ENCODE results near the gene MXI1.

Gene MXI1

DNA sequence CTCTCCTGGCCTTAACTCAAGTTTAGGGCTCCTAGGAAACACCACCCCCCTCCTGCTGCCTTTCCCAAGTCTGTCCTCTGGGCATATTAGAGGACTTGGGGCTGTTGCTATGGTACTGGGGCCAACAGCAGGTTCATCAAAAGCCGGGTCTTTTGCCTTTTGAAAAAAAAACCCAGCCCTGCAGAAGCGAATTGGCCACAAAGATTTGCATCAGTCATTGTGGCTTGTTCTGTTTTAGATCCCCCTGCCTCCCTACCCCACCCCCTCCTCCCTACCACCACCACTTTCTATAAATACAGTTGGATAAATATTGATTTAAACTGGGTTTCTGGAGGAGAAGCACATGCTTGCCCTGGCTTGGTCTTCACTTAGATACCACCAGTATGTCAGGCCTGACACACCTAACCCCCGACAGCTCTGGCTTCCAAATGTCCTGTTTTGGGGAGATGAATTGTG, 7.0 kb downstream of the MXI1 start:
- Histone ChIP-seq H3K27ac (ENCODE audit: low read depth, low read length) (no peak overlapping the region), H3K9ac (ENCODE audit: low read length in 5 of 5) (no peak overlapping the region)

DNA sequence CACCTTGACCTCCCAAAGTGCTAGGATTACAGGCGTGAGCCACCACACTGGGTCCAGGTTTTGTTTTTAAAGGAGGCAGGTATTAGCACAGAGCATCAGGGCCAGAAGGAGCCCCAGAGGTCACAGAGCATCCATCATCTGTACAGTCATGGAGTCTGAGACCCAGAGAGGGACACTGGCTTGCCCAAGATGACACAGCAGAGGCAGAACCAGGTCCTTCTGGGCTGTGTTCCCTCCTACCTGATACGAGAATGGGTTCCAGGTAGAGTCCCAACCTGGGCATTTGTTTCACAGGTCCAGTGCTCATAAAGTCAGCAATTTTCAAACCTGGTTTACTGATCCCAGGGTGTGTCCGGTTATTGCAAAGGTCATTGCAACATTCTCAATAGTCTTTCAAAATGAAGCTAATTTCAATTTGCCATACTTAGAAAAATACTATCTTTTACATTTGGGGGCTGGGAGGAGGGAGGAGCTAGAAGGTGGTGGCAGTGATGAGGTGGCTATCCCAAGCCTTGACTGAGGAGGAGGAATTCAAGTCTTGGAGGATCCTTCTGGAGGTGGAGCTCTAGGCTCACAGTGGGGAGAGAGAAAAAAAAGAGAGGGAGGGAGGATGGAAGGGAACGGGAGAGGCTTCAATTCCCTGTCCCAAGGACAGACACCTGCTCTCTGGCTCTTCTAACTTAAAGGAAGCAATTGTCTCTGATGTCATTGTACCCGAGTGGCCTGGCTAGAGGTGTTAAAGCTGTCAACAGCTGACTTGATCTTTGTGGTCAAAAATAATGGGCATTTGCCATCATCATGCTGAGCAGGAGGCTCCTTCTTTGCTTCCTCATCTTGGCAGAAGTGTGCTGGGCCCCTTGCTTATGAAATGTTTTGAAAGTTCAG, 8.1 kb downstream of the MXI1 start:
- Histone ChIP-seq H3K27ac (ENCODE audit: low read depth, low read length) (no peak overlapping the region), H3K9me3 (ENCODE audit: control insufficient read depth in 5 of 5, low read length in 5 of 5) (no peaks in the 10 kb centered on the region), H3K36me3 (ENCODE audit: control insufficient read depth in 5 of 5, insufficient read depth in 5 of 5, low read length in 5 of 5) (no peaks in the 10 kb centered on the region), H3K27me3 (ENCODE audit: control insufficient read depth in 5 of 5, insufficient read depth in 4 of 5, low read length in 5 of 5) (no peaks in the 10 kb centered on the region), H3K4me3 (ENCODE audit: low read depth in 1 of 5, low read length in 5 of 5) (no peak overlapping the region), H3K9ac (ENCODE audit: low read length in 5 of 5) (no peak overlapping the region), H3K4me1 (ENCODE audit: control insufficient read depth in 5 of 5, insufficient read depth in 5 of 5, low read length in 5 of 5) (peaks cover 0 to 18% (median 5%) of the 10 kb centered on the region in 5 donors)

More for the DNA sequence above, 7.0 kb downstream of the MXI1 start:
- Histone ChIP-seq H3K36me3 (ENCODE audit: control insufficient read depth in 5 of 5, insufficient read depth in 5 of 5, low read length in 5 of 5) (no peaks in the 10 kb centered on the region), H3K9me3 (ENCODE audit: control insufficient read depth in 5 of 5, low read length in 5 of 5) (no peaks in the 10 kb centered on the region), H3K4me1 (ENCODE audit: control insufficient read depth in 5 of 5, insufficient read depth in 5 of 5, low read length in 5 of 5) (peaks cover 0 to 27% (median 14%) of the 10 kb centered on the region in 5 donors), H3K4me3 (ENCODE audit: low read depth in 1 of 5, low read length in 5 of 5) (no peak overlapping the region), H3K27me3 (ENCODE audit: control insufficient read depth in 5 of 5, insufficient read depth in 4 of 5, low read length in 5 of 5) (no peaks in the 10 kb centered on the region)

DNA sequence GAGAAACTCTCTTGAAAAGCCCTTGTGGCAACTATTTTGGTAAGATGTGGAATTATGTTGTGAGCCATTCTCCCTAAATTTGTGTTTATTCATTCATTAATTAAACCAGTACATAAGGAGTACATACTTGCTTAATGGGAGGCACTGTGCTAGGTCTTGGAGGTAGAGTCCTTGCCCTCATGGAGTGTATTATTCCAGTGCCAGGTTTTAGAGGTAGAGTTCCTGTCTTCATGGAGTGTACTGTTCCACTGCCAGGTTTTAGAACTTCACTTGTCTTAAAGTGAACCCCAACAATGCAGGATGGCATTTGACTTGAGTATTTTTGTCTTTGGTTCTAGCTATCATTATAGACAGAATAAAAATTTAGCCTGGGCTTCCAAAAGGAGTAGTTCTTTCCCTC, 8.8 kb downstream of the MXI1 start:
- Histone ChIP-seq H3K9ac (ENCODE audit: low read length in 5 of 5) (no peak overlapping the region), H3K27me3 (ENCODE audit: control insufficient read depth in 5 of 5, insufficient read depth in 4 of 5, low read length in 5 of 5) (no peaks in the 10 kb centered on the region), H3K36me3 (ENCODE audit: control insufficient read depth in 5 of 5, insufficient read depth in 5 of 5, low read length in 5 of 5) (no peaks in the 10 kb centered on the region), H3K4me3 (ENCODE audit: low read depth in 1 of 5, low read length in 5 of 5) (no peak overlapping the region), H3K27ac (ENCODE audit: low read depth, low read length) (no peak overlapping the region), H3K9me3 (ENCODE audit: control insufficient read depth in 5 of 5, low read length in 5 of 5) (no peaks in the 10 kb centered on the region), H3K4me1 (ENCODE audit: control insufficient read depth in 5 of 5, insufficient read depth in 5 of 5, low read length in 5 of 5) (peaks cover 0 to 12% (median 5%) of the 10 kb centered on the region in 5 donors)

DNA sequence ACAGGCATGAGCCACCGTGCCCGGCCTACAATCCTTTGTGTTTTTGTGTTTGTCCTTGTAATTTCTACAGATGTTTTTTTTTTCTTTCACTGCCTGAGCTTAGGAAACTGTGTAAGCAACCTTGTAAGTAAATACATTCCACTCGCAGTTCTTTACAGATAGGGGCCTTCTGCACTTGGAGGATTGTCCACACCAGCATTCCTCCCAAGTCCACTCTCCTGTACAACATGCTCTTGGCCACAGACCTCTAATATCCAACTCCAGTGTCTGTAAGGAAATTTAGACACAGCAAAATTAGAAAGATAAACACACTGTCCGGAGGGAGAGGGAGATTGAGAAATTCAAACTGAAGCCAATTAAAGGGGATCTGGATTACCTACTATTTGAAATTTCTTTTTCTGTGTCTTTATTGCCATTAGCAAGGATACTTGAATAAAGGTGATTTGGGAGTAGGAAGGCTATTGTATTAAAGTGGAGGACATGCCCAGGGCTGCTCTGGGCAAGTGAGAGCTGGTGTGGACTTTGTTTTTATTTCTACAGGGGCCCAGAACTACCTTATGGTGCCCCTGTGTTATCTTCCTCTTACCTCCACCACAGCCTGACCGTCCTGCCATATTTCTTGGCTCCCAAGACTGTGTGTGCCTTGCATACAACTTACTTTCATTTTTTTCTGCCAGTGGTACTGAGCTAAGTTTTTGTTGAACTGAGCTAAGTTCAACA, 9.7 kb downstream of the MXI1 start:
- H3K36me3 ChIP-seq (ENCODE audit: control insufficient read depth in 5 of 5, insufficient read depth in 5 of 5, low read length in 5 of 5), result no peaks in the 10 kb centered on the region
- peaks cover 0 to 12% (median 7%) of the 10 kb centered on the region in 5 donors for H3K4me1 ChIP-seq (ENCODE audit: control insufficient read depth in 5 of 5, insufficient read depth in 5 of 5, low read length in 5 of 5)
- no peaks in the 10 kb centered on the region for H3K9me3 ChIP-seq (ENCODE audit: control insufficient read depth in 5 of 5, low read length in 5 of 5)
- no peak overlapping the region for H3K4me3 ChIP-seq (ENCODE audit: low read depth in 1 of 5, low read length in 5 of 5)
- H3K9ac ChIP-seq (ENCODE audit: low read length in 5 of 5), result no peak overlapping the region
- H3K27ac ChIP-seq (ENCODE audit: low read depth, low read length), result no peak overlapping the region
- no peaks in the 10 kb centered on the region for H3K27me3 ChIP-seq (ENCODE audit: control insufficient read depth in 5 of 5, insufficient read depth in 4 of 5, low read length in 5 of 5)

DNA sequence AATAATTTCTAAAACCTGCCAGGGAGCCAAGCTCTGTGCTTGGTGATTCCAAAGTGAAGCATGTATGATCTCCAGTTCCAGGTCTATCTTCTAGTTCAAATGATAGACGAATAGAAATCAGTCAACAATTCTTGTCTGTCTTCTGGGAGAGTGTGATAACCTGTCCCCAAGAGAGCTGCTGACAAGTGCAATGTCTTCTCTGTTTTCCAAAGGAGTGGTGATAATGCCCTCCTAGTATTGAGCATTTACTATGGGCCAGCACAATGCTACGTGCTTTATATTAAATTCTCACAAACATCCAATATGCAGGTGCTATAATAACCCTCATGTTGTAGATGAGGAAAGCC, 10.2 kb downstream of the MXI1 start:
- no peak overlapping the region for H3K4me3 ChIP-seq (ENCODE audit: low read depth in 1 of 5, low read length in 5 of 5)
- H3K9me3 ChIP-seq (ENCODE audit: control insufficient read depth in 5 of 5, low read length in 5 of 5), result no peaks in the 10 kb centered on the region
- H3K4me1 ChIP-seq (ENCODE audit: control insufficient read depth in 5 of 5, insufficient read depth in 5 of 5, low read length in 5 of 5), result peaks cover 0 to 13% (median 10%) of the 10 kb centered on the region in 5 donors
- no peak overlapping the region for H3K27ac ChIP-seq (ENCODE audit: low read depth, low read length)
- no peaks in the 10 kb centered on the region for H3K27me3 ChIP-seq (ENCODE audit: control insufficient read depth in 5 of 5, insufficient read depth in 4 of 5, low read length in 5 of 5)
- H3K9ac ChIP-seq (ENCODE audit: low read length in 5 of 5), result no peak overlapping the region
- H3K36me3 ChIP-seq (ENCODE audit: control insufficient read depth in 5 of 5, insufficient read depth in 5 of 5, low read length in 5 of 5), result no peaks in the 10 kb centered on the region

DNA sequence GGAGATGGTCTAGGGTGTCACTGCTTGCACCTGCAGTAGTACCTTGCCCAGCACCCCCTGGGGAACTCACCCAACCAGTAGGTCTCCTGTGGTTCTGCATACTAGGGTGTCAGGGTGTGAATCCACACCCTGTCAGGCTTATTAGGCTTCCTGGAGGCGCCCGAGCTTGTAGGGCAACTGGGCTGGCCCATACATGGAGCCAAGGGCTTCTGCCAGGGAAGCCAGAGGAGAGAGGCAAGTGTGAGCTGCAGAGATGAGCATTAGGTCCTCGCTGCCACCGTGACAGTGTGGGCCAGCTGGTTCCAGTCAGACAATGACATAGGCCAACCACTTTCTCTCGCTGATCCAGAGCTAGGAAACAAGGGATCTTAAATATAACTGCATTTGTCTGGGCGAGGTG, 11.2 kb downstream of the MXI1 start:
- H3K27me3 ChIP-seq (ENCODE audit: control insufficient read depth in 5 of 5, insufficient read depth in 4 of 5, low read length in 5 of 5), result no peaks in the 10 kb centered on the region
- H3K9ac ChIP-seq (ENCODE audit: low read length in 5 of 5), result no peak overlapping the region
- H3K36me3 ChIP-seq (ENCODE audit: control insufficient read depth in 5 of 5, insufficient read depth in 5 of 5, low read length in 5 of 5), result no peaks in the 10 kb centered on the region
- H3K27ac ChIP-seq (ENCODE audit: low read depth, low read length), result no peak overlapping the region
- peaks cover 0 to 13% (median 10%) of the 10 kb centered on the region in 5 donors for H3K4me1 ChIP-seq (ENCODE audit: control insufficient read depth in 5 of 5, insufficient read depth in 5 of 5, low read length in 5 of 5)
- H3K4me3 ChIP-seq (ENCODE audit: low read depth in 1 of 5, low read length in 5 of 5), result no peak overlapping the region
- no peaks in the 10 kb centered on the region for H3K9me3 ChIP-seq (ENCODE audit: control insufficient read depth in 5 of 5, low read length in 5 of 5)

DNA sequence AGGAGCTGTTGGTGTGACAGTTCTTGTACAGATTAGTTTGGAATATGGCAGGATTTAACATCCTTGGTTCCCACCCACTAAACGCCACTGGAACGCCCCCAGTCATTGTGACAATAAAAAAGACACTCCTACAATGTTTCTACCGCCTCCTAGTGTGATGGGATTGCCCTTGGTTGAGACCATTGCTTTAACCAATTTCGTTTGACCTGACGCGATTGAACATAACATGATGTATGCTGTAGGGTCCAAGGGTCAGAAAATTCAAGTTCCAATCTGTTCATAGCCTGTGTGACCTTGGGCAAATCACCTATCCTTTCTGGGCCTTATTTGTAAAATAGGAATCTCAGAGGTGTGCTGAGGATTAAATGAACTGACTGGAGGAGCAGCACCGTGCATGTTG, 12.5 kb downstream of the MXI1 start:
- Histone ChIP-seq H3K9me3 (ENCODE audit: control insufficient read depth in 5 of 5, low read length in 5 of 5) (no peaks in the 10 kb centered on the region), H3K9ac (ENCODE audit: low read length in 5 of 5) (no peak overlapping the region), H3K36me3 (ENCODE audit: control insufficient read depth in 5 of 5, insufficient read depth in 5 of 5, low read length in 5 of 5) (no peaks in the 10 kb centered on the region), H3K27me3 (ENCODE audit: control insufficient read depth in 5 of 5, insufficient read depth in 4 of 5, low read length in 5 of 5) (no peaks in the 10 kb centered on the region), H3K4me3 (ENCODE audit: low read depth in 1 of 5, low read length in 5 of 5) (no peak overlapping the region), H3K27ac (ENCODE audit: low read depth, low read length) (no peak overlapping the region), H3K4me1 (ENCODE audit: control insufficient read depth in 5 of 5, insufficient read depth in 5 of 5, low read length in 5 of 5) (peaks cover 0 to 13% (median 10%) of the 10 kb centered on the region in 5 donors)

DNA sequence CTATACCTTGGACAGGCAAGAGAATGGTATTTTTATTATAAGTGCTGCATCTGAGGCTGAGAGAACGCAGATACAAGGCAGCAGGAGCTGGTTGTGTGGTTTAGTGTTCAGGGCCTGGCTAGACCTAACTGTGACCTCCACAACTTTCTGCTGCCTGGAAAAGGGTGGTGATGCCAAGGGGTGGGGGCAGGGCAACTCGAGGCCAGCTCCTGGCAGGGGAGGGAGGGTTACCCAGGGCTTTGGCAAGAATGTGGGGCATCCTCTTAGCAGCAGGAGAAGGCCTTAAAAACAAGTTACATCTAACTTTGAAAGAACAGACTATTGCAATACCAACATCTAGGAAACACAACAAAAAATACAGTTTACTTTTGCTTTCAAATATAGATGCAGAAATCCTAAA, 13.0 kb downstream of the MXI1 start:
- no peaks in the 10 kb centered on the region for H3K27me3 ChIP-seq (ENCODE audit: control insufficient read depth in 5 of 5, insufficient read depth in 4 of 5, low read length in 5 of 5)
- H3K36me3 ChIP-seq (ENCODE audit: control insufficient read depth in 5 of 5, insufficient read depth in 5 of 5, low read length in 5 of 5), result no peaks in the 10 kb centered on the region
- no peaks in the 10 kb centered on the region for H3K9me3 ChIP-seq (ENCODE audit: control insufficient read depth in 5 of 5, low read length in 5 of 5)
- no peak overlapping the region for H3K4me3 ChIP-seq (ENCODE audit: low read depth in 1 of 5, low read length in 5 of 5)
- H3K9ac ChIP-seq (ENCODE audit: low read length in 5 of 5), result no peak overlapping the region
- peaks cover 2 to 17% (median 14%) of the 10 kb centered on the region in 5 donors for H3K4me1 ChIP-seq (ENCODE audit: control insufficient read depth in 5 of 5, insufficient read depth in 5 of 5, low read length in 5 of 5)
- H3K27ac ChIP-seq (ENCODE audit: low read depth, low read length), result no peak overlapping the region

DNA sequence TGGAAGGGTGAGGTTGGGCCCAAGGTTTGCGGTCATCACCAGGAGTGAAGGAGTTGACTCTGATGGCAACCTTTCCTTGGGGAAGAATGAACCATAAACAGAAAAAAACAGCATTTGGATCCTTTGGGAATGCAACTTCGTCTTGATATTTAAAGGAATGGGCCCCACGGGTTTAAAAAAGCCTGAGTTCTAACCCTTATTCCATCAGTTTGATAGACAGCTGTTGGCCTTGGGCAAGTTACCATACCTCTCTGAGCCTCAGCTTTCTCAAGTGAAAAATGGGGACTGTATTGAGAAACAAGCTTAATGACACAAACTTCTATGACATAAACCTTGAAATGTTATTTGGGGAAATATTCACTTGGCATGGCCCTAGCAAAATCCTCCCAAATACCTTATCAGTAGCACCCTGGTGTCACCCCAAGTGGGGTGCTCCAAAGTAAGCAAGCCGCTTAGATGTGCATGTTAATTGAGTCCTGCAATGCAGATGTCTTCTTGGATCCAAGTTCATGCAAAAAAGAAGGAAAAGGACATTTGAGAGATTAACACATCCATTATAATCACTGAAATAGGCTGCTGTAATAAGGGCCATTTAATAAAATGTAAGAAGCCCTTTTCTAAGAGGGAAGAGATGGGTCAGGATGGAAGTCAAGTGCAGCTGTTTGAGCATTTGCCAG, 13.8 kb downstream of the MXI1 start:
- peaks cover 5 to 19% (median 15%) of the 10 kb centered on the region in 5 donors for H3K4me1 ChIP-seq (ENCODE audit: control insufficient read depth in 5 of 5, insufficient read depth in 5 of 5, low read length in 5 of 5)
- no peaks in the 10 kb centered on the region for H3K9me3 ChIP-seq (ENCODE audit: control insufficient read depth in 5 of 5, low read length in 5 of 5)
- H3K36me3 ChIP-seq (ENCODE audit: control insufficient read depth in 5 of 5, insufficient read depth in 5 of 5, low read length in 5 of 5), result no peaks in the 10 kb centered on the region
- peak overlapping the region; percentile 3 to 57 (median 38) for H3K4me3 ChIP-seq (ENCODE audit: low read depth in 1 of 5, low read length in 5 of 5)
- H3K9ac ChIP-seq (ENCODE audit: low read length in 5 of 5), result peak overlapping the region in 2 of 5 donors; percentile 31 to 51
- H3K27ac ChIP-seq (ENCODE audit: low read depth, low read length), result peak overlapping the region; percentile 23
- H3K27me3 ChIP-seq (ENCODE audit: control insufficient read depth in 5 of 5, insufficient read depth in 4 of 5, low read length in 5 of 5), result no peaks in the 10 kb centered on the region
